ENCODE measurements around the gene KCND3. TPM values are rescaled to one million over a fixed set of nuclear protein-coding genes. Genes with fewer than 3 reads are reported as not detected.

KCND3 gene
- total RNA-seq, 6 donors from 2014 or later: 2.7 to 6.4 (median 5.4) TPM

GRCh38 chr1:111768023-111768422 is 221.4 kb downstream of the KCND3 start:
- no peaks in the 10 kb centered on the region for H3K27me3 ChIP-seq
- peaks cover 9 to 64% (median 26%) of the 10 kb centered on the region in 4 donors for H3K36me3 ChIP-seq
- H3K4me1 ChIP-seq: no peaks in the 10 kb centered on the region
- H3K9me3 ChIP-seq: no peaks in the 10 kb centered on the region
- DNase-seq: no peak
- no peak for ATAC-seq (ENCODE audit: low FRiP score in 2 of 2)
- no peak overlapping the region for H3K27ac ChIP-seq
- TF ChIP-seq POLR2AphosphoS5 (IDR thresholded peaks at IDR 0.05) (no peak), POLR2A (IDR thresholded peaks at IDR 0.05) (no peak), EP300 (IDR thresholded peaks at IDR 0.05) (no peak), CTCF (IDR thresholded peaks at IDR 0.05) (no peak)
- H3K4me3 ChIP-seq: no peak overlapping the region

- ATAC-seq (ENCODE audit: low FRiP score in 2 of 2) (no peak), DNase-seq (no peak)
- no peak overlapping the region for H3K27ac ChIP-seq
- TF ChIP-seq POLR2AphosphoS5 (IDR thresholded peaks at IDR 0.05): no peak
- TF ChIP-seq POLR2A (IDR thresholded peaks at IDR 0.05): no peak
- TF ChIP-seq CTCF (IDR thresholded peaks at IDR 0.05): no peak
- TF ChIP-seq EP300 (IDR thresholded peaks at IDR 0.05): no peak
- no peaks in the 10 kb centered on the region for H3K9me3 ChIP-seq
- H3K36me3 ChIP-seq: peaks cover 18 to 93% (median 39%) of the 10 kb centered on the region in 4 donors
- H3K4me3 ChIP-seq: no peak overlapping the region
- H3K4me1 ChIP-seq: peaks cover 0 to 6% (median under 1%) of the 10 kb centered on the region in 4 donors
- WGBS, 2 donors: 92 to 94% methylated on average over 2 of the region's 2 CpGs
- no peaks in the 10 kb centered on the region for H3K27me3 ChIP-seq
These were observed 227.1 kb downstream of the KCND3 start for GRCh38 chr1:111762332-111762731.

- no peak for TF ChIP-seq EP300 (IDR thresholded peaks at IDR 0.05)
- TF ChIP-seq CTCF (IDR thresholded peaks at IDR 0.05): no peak
- no peak for TF ChIP-seq POLR2AphosphoS5 (IDR thresholded peaks at IDR 0.05)
- TF ChIP-seq POLR2A (IDR thresholded peaks at IDR 0.05): no peak
- Histone ChIP-seq H3K4me1 (peaks cover 2 to 12% (median 6%) of the 10 kb centered on the region in 4 donors), H3K9me3 (no peaks in the 10 kb centered on the region), H3K36me3 (peaks cover 18 to 87% (median 36%) of the 10 kb centered on the region in 4 donors), H3K27me3 (no peaks in the 10 kb centered on the region), H3K4me3 (no peak overlapping the region), H3K27ac (no peak overlapping the region)
- no peak for ATAC-seq (ENCODE audit: low FRiP score in 2 of 2)
- WGBS, 2 donors: 88 to 97% methylated on average over 2 of the region's 2 CpGs
- DNase-seq: no peak
These were observed 227.8 kb downstream of the KCND3 start for GRCh38 chr1:111761717-111762116.

GRCh38 chr1:111758373-111758772 is 231.1 kb downstream of the KCND3 start:
- Histone ChIP-seq H3K27me3 (no peaks in the 10 kb centered on the region), H3K9me3 (no peaks in the 10 kb centered on the region), H3K27ac (no peak overlapping the region), H3K4me3 (no peak overlapping the region), H3K36me3 (peaks cover 10 to 54% (median 19%) of the 10 kb centered on the region in 4 donors), H3K4me1 (peaks cover 12 to 28% (median 13%) of the 10 kb centered on the region in 4 donors)
- no peak for TF ChIP-seq POLR2AphosphoS5 (IDR thresholded peaks at IDR 0.05)
- no peak for TF ChIP-seq POLR2A (IDR thresholded peaks at IDR 0.05)
- TF ChIP-seq EP300 (IDR thresholded peaks at IDR 0.05): no peak
- TF ChIP-seq CTCF (IDR thresholded peaks at IDR 0.05): no peak
- ATAC-seq (ENCODE audit: low FRiP score in 2 of 2): no peak
- no peak for DNase-seq
- 70 to 84% methylated on average over 2 of the region's 2 CpGs for WGBS, 2 donors

- ATAC-seq (ENCODE audit: low FRiP score in 2 of 2) (peak; percentile 49 to 63), DNase-seq (no peak)
- H3K27me3 ChIP-seq: no peaks in the 10 kb centered on the region
- peaks cover 0 to 31% (median 7%) of the 10 kb centered on the region in 4 donors for H3K36me3 ChIP-seq
- no peak for TF ChIP-seq POLR2A (IDR thresholded peaks at IDR 0.05)
- no peak for TF ChIP-seq CTCF (IDR thresholded peaks at IDR 0.05)
- no peak for TF ChIP-seq POLR2AphosphoS5 (IDR thresholded peaks at IDR 0.05)
- no peak for TF ChIP-seq EP300 (IDR thresholded peaks at IDR 0.05)
- 1 to 2% methylated on average over 9 to 16 of the region's 35 CpGs for WGBS, 2 donors
- peak overlapping the region; percentile 79 to 95 (median 90) for H3K27ac ChIP-seq
- H3K4me3 ChIP-seq: peak overlapping the region; percentile 68 to 96 (median 81)
- H3K9me3 ChIP-seq: no peaks in the 10 kb centered on the region
- peaks cover 12 to 28% (median 13%) of the 10 kb centered on the region in 4 donors for H3K4me1 ChIP-seq
These were observed 233.3 kb downstream of the KCND3 start for GRCh38 chr1:111756124-111756513.

Measured in upper lobe of left lung (tissue), 6 donors.